Placental pericyte (primary cell): ENCODE data around the gene ZNF541. TPM values are rescaled to one million over a fixed set of nuclear protein-coding genes. Genes with fewer than 3 reads are reported as not detected.

Experiments used
- small RNA-seq: library from RNA; depleted of rRNA; stranded (forward); fragments of <200 nt; gene quantifications from one replicate; pipeline ENCODE3, GENCODE V24; 2012; ENCODE audit warnings: low replicate concordance
- total RNA-seq: library from RNA; depleted of rRNA; stranded (reverse); fragments of >200 nt; gene quantifications from 2 replicates; pipeline ENCODE4 v1.2.3, GENCODE V29; 2012

Gene ZNF541, protein sequence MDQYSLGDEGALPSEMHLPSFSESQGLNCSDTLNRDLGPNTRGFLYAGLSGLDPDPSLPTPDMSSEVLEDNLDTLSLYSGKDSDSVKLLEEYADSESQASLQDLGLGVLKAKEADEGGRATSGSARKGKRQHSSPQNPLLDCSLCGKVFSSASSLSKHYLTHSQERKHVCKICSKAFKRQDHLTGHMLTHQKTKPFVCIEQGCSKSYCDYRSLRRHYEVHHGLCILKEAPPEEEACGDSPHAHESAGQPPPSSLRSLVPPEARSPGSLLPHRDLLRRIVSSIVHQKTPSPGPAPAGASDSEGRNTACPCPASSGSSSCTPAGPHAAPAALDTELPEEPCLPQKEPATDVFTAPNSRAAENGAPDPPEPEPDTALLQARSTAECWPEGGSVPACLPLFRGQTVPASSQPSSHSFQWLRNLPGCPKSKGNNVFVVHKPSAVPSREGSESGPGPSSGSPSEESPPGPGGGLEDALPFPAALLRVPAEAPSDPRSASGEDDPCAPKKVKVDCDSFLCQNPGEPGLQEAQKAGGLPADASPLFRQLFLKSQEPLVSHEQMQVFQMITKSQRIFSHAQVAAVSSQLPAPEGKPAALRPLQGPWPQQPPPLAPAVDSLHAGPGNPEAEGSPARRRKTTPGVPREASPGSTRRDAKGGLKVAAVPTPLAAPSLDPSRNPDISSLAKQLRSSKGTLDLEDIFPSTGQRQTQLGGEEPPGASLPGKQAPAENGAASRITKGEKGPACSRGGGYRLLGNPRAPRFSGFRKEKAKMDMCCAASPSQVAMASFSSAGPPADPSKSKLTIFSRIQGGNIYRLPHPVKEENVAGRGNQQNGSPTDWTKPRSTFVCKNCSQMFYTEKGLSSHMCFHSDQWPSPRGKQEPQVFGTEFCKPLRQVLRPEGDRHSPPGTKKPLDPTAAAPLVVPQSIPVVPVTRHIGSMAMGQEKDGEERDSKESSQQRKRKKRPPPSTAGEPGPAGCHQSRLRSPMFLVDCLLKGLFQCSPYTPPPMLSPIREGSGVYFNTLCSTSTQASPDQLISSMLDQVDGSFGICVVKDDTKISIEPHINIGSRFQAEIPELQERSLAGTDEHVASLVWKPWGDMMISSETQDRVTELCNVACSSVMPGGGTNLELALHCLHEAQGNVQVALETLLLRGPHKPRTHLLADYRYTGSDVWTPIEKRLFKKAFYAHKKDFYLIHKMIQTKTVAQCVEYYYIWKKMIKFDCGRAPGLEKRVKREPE (N-terminal part only)
- not detected in 2 replicates for total RNA-seq

DNA sequence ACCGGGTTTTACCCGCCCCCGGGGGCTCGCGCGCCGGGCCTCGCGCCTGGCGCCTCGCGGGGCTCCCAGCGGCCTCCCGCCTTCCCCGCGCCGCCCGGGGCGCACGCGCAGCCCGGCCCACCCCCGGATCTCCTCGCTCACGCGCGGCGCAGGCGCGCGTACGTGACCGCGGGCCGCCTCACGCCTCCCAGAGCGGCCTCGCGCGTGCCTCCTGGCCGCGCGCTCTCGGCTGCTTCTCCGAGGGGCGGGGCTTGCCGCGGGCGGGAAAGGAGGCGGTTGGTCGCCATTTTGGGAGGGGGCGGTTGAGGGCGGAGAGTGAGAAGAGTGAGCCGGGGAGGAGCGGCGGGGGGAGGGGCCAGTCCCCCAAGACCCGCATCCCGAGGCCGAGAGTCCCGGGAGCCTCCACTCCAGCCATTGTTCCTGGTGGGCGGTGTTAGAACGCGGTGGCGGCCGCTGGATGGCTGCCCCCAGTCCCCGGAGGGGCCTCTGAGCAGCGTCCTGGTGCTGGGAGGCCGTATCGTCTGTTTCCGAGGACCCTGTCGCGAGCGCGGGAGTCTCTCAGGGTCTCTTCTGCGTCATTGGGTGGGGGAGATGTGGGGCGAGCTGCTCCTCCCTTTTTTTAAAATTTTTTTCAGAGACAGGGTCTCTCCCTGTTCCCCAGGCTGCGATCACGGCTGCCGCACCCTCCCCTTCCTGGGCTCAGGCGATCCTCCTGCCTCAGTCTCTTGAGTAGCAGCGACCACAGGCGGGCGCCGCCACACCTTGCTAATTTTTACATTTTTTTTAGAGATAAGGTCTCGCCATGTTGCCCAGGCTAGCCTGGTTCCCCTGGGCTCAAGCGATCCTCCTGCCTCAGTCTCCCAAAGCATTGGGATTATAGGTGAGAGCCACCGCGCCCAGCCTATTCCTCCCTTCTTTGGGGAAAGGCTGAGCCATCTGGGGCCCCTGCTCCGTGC is at the start of gene ZNF541:
Gene ZNF541, minus strand, starts transcription at position 78 of the 956 bp plus-strand sequence. CDS start 17,292 bp downstream, outside the sequence.

DNA sequence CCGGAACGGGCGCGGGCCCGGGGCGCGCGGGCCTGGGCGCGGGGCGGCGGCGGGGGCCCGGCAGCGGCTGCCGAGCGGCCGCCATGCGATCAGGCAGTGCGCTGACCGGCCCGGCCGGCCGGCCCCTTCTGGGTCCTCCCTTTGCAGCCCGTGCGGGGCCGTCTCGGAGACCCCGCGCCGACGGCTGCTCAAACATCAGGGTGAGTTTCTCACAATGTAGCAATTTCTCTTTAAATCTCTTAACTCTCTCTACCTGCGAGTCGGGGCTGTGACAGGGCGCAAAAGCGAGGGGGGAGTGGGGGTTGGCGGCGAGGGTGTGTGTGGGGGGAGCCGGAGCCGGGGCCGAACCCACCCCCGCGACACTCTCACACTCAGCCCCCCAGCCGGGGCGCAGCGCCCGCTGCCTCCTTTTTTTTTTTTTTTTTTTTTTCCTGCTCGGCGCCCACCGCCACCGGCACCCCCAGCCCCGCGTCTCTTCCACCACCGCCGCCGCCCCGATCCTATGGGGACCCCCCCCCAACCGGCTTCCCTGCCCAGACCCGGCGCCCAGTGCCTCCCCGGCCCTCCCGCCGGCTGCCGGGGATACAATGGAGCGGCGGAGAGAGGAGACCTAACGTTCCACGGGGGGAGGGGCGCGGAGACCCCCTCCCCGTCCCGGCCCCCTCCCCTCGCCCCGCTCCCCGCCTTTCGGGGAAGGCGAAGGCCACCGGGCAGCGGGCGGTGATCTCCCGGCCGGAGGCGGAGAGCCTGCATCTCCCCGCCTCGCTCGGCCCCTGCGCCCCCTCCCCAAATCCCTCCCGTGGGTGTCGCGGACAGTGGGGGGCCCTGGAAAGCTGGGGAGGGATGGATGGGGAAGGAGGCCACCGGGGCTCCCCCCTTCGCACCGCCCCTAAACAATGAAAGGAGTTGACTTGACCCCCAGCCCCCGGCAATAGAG is 36.3 kb upstream of the ZNF541 start, which contains the start of gene BICRA:
Gene BICRA, plus strand, starts transcription at position 166 of the 937 bp plus-strand sequence. CDS start 64,441 bp downstream, outside the sequence.

Small RNAs within 50 kb of the gene (small RNA-seq; reads per million reads assigned to genes)
- not detected for gene RN7SL322P

Other genes starting within 250 kb of the ZNF541 start
- gene C5AR2, start 241.0 kb downstream of the ZNF541 start, total RNA-seq = 0.72 TPM in 1 of 2 replicates, not detected in the other
- 13.1 and 25.8 TPM in 2 replicates for gene DHX34, start 223.8 kb downstream of the ZNF541 start, total RNA-seq
- 42.5 and 95.0 TPM in 2 replicates for gene MEIS3, start 153.6 kb downstream of the ZNF541 start, total RNA-seq
- not detected in 2 replicates for gene SLC8A2, start 101.3 kb downstream of the ZNF541 start, total RNA-seq
- gene KPTN, start 88.9 kb downstream of the ZNF541 start, total RNA-seq = 2.4 and 2.6 TPM in 2 replicates
- gene NAPA, start 58.1 kb downstream of the ZNF541 start, total RNA-seq = 76.7 and 194 TPM in 2 replicates
- 10.2 and 11.6 TPM in 2 replicates for gene BICRA, start 36.0 kb upstream of the ZNF541 start, total RNA-seq
- gene EHD2, start 140.3 kb upstream of the ZNF541 start, total RNA-seq = 112 and 162 TPM in 2 replicates
- 65.0 and 111 TPM in 2 replicates for gene NOP53, start 172.4 kb upstream of the ZNF541 start, total RNA-seq
- gene SELENOW, start 205.6 kb upstream of the ZNF541 start, total RNA-seq = 37.4 and 111 TPM in 2 replicates
- not detected in 2 replicates for gene TPRX1, start 231.4 kb upstream of the ZNF541 start, total RNA-seq
- not detected in 2 replicates for gene CRX, start 248.8 kb upstream of the ZNF541 start, total RNA-seq